Naive thymus-derived CD4-positive, alpha-beta T cell (primary cell): ENCODE measurements around the gene INO80. TPM values are rescaled to one million over a fixed set of nuclear protein-coding genes. Genes with fewer than 3 reads are reported as not detected.
"Not testable (repeated sequence)": the region's sequence is repeated elsewhere in the genome, so short reads cannot be mapped to it uniquely, and the experiment has no call there.

Source experiments
- ATAC-seq: fragments of 150-1000 bp; cut with Tn5 transposase; 2 replicates; pipeline ENCODE4 v1.10.0; 2021; ENCODE audit warnings: mild to moderate bottlenecking, moderate library complexity
- CTCF ChIA-PET: fragments of 350-600 bp; sonication (Branson Sonifier 250); formaldehyde crosslinking; loops from one replicate; lab custom pipeline; 2021; ENCODE audit warnings: antibody characterized with exemption; lab: Charles Lee
- POLR2A ChIA-PET: fragments of 350-600 bp; sonication (Branson Sonifier 250); formaldehyde crosslinking; loops from one replicate; lab custom pipeline; 2021; ENCODE audit warnings: antibody characterized with exemption, inconsistent platforms; lab: Charles Lee
- DNase-seq, 9 donors: peaks; one replicate each; pipeline versions ENCODE4 v3.0.0 to v3.0.0-alpha.2; 2020 to 2022; ENCODE audit warnings: mixed read lengths in 1 of 9
- H3K27ac ChIP-seq: one replicate; pipeline ENCODE4 v1.7.0; 2013; ENCODE audit warnings: mild to moderate bottlenecking, low read depth, low read length, moderate library complexity
- H3K27me3 ChIP-seq, 2 donors: one replicate each; pipeline ENCODE4 v1.7.0; 2013; ENCODE audit warnings: low read length in 2 of 2, mild to moderate bottlenecking in 2 of 2, moderate library complexity in 2 of 2; ENCODE audit not compliant: control insufficient read depth in 2 of 2, insufficient read depth in 2 of 2
- H3K36me3 ChIP-seq, 3 experiments: 1 replicate in 2 of 3; 2 replicates in 1 of 3; pipeline ENCODE4 v1.7.0; 2013; ENCODE audit warnings: low read length in 3 of 3, mild to moderate bottlenecking in 3 of 3, moderate library complexity in 1 of 3; ENCODE audit not compliant: insufficient read depth in 3 of 3, control insufficient read depth in 2 of 3
- H3K4me1 ChIP-seq, 2 donors: one replicate each; pipeline ENCODE4 v1.7.0; 2013; ENCODE audit warnings: low read length in 2 of 2, mild to moderate bottlenecking in 2 of 2, moderate library complexity in 1 of 2; ENCODE audit not compliant: control insufficient read depth in 2 of 2, insufficient read depth in 2 of 2
- H3K4me3 ChIP-seq: 2 replicates; pipeline ENCODE4 v1.7.0; 2013; ENCODE audit warnings: mild to moderate bottlenecking, low read length
- H3K9me3 ChIP-seq, 3 experiments: 1 replicate in 2 of 3; 2 replicates in 1 of 3; pipeline ENCODE4 v1.7.0; 2013; ENCODE audit warnings: low read length in 3 of 3; ENCODE audit not compliant: control insufficient read depth in 2 of 3
- H3K27ac Mint-ChIP-seq, 9 donors: one replicate each; pipeline ENCODE4 v1.8.0; 2020 to 2022; ENCODE audit warnings: mixed read lengths in 9 of 9, mild to moderate bottlenecking in 8 of 9, moderate library complexity in 5 of 9, inconsistent platforms in 2 of 9
- H3K27me3 Mint-ChIP-seq, 5 donors: one replicate each; pipeline ENCODE4 v1.8.0; 2021 to 2022; ENCODE audit warnings: mixed read lengths in 5 of 5, mild to moderate bottlenecking in 1 of 5
- H3K36me3 Mint-ChIP-seq, 5 donors: one replicate each; pipeline ENCODE4 v1.8.0; 2020 to 2022; ENCODE audit warnings: mixed read lengths in 5 of 5, mild to moderate bottlenecking in 3 of 5, inconsistent platforms in 1 of 5
- H3K4me1 Mint-ChIP-seq, 7 donors: one replicate each; pipeline ENCODE4 v1.8.0; 2020 to 2022; ENCODE audit warnings: mixed read lengths in 7 of 7, mild to moderate bottlenecking in 3 of 7, inconsistent platforms in 1 of 7
- H3K4me3 Mint-ChIP-seq, 10 donors: one replicate each; pipeline ENCODE4 v1.8.0; 2020 to 2022; ENCODE audit warnings: mild to moderate bottlenecking in 10 of 10, mixed read lengths in 10 of 10, moderate library complexity in 6 of 10, inconsistent platforms in 2 of 10
- H3K9me3 Mint-ChIP-seq, 11 donors: one replicate each; pipeline ENCODE4 v1.8.0; 2020 to 2022; ENCODE audit warnings: mixed read lengths in 11 of 11, mild to moderate bottlenecking in 4 of 11, inconsistent platforms in 1 of 11, moderate library complexity in 1 of 11
- intact Hi-C, 2 donors: fragments of 100-400 bp; cut with micrococcal nuclease; formaldehyde crosslinking; loops; one replicate each; pipeline ENCODE4 v1.15.1; 2023
- polyA plus RNA-seq, 2 donors: library from polyadenylated mRNA; unstranded; fragments of 300-500 nt; fragmentation: Illumina TruSeq; gene quantifications; one replicate each; pipeline ENCODE4 v1.2.3, GENCODE V29; 2021
- total RNA-seq, 6 experiments: library from RNA in 5 of 6; stranded (reverse) in 5 of 6; gene quantifications; 1 replicate in 5 of 6; 2 replicates in 1 of 6; pipeline ENCODE4 v1.2.3 and lab custom pipeline; 2021 to 2026

The INO80 gene
- total and polyA plus RNA-seq, 7 experiments from 2014 or later: 3.8 to 36.5 (median 30.7) TPM

- ATAC-seq (no peak), DNase-seq (no peak)
- peak overlapping the region in 3 of 10 donors; percentile 4 to 29 (median 8) for H3K4me3 Mint-ChIP-seq
- POLR2A ChIA-PET: interaction anchor here (0.6 to 1.4 kb wide), 2 partner anchors 14 to 43 kb away, joined by 3 to 6 read pairs; no protein-coding TSS in a partner anchor
- peaks cover 0 to 8% (median 0%) of the 10 kb centered on the region in 5 donors for H3K36me3 Mint-ChIP-seq
- intact Hi-C loops: no loop called here
- Histone ChIP-seq H3K36me3 (no peaks in the 10 kb centered on the region), H3K9me3 (no peaks in the 10 kb centered on the region), H3K27ac (no peak overlapping the region), H3K4me3 (no peak overlapping the region), H3K4me1 (peaks cover 10 to 14% of the 10 kb centered on the region in 2 donors), H3K27me3 (no peaks in the 10 kb centered on the region)
- H3K9me3 Mint-ChIP-seq: peaks cover 0 to 2% (median 0%) of the 10 kb centered on the region in 11 donors
- H3K27ac Mint-ChIP-seq: peak overlapping the region in 2 of 9 donors; percentile 37 to 68
- CTCF ChIA-PET: no interaction called here
- no peaks in the 10 kb centered on the region for H3K27me3 Mint-ChIP-seq
- H3K4me1 Mint-ChIP-seq: peaks cover 12 to 40% (median 15%) of the 10 kb centered on the region in 7 donors
These were observed 159.5 kb downstream of the INO80 start for GRCh38 chr15:40956541-40956982.

- no peaks in the 10 kb centered on the region for H3K27me3 ChIP-seq
- intact Hi-C loops: no loop called here
- H3K9me3 ChIP-seq: no peaks in the 10 kb centered on the region
- H3K4me3 ChIP-seq: no peak overlapping the region
- H3K4me3 Mint-ChIP-seq: peak overlapping the region in 3 of 10 donors; percentile 21 to 64 (median 29)
- DNase-seq (no peak), ATAC-seq (no peak)
- H3K36me3 ChIP-seq: no peaks in the 10 kb centered on the region
- H3K4me1 Mint-ChIP-seq: peaks cover 12 to 42% (median 15%) of the 10 kb centered on the region in 7 donors
- ChIA-PET POLR2A (interaction anchor here (0.6 to 1.4 kb wide), 2 partner anchors 14 to 43 kb away, joined by 3 to 6 read pairs; no protein-coding TSS in a partner anchor), CTCF (no interaction called here)
- no peaks in the 10 kb centered on the region for H3K27me3 Mint-ChIP-seq
- peak overlapping the region in 2 of 9 donors; percentile 37 to 68 for H3K27ac Mint-ChIP-seq
- H3K27ac ChIP-seq: no peak overlapping the region
- H3K4me1 ChIP-seq: peaks cover 10 to 14% of the 10 kb centered on the region in 2 donors
- H3K9me3 Mint-ChIP-seq: peaks cover 0 to 2% (median 0%) of the 10 kb centered on the region in 11 donors
- peaks cover 0 to 8% (median 0%) of the 10 kb centered on the region in 5 donors for H3K36me3 Mint-ChIP-seq
These were observed 160.0 kb downstream of the INO80 start for GRCh38 chr15:40955930-40956540.

GRCh38 chr15:40955141-40955903, 160.8 kb downstream of the INO80 start:
- Histone ChIP-seq H3K27ac (no peak overlapping the region), H3K27me3 (no peaks in the 10 kb centered on the region), H3K9me3 (no peaks in the 10 kb centered on the region), H3K36me3 (no peaks in the 10 kb centered on the region), H3K4me3 (no peak overlapping the region), H3K4me1 (peaks cover 10 to 14% of the 10 kb centered on the region in 2 donors)
- H3K27me3 Mint-ChIP-seq: no peaks in the 10 kb centered on the region
- H3K27ac Mint-ChIP-seq: no peak overlapping the region
- CTCF ChIA-PET: interaction anchor here (0.6 kb wide), 1 partner anchor 73 kb away, joined by 3 read pairs; no protein-coding TSS in a partner anchor
- peak overlapping the region in 4 of 10 donors; percentile 44 to 93 (median 78) for H3K4me3 Mint-ChIP-seq
- intact Hi-C loops: no loop called here
- DNase-seq (no peak), ATAC-seq (no peak)
- H3K4me1 Mint-ChIP-seq: peaks cover 12 to 42% (median 15%) of the 10 kb centered on the region in 7 donors
- peaks cover 0 to 2% (median 0%) of the 10 kb centered on the region in 11 donors for H3K9me3 Mint-ChIP-seq
- POLR2A ChIA-PET: no interaction called here
- H3K36me3 Mint-ChIP-seq: peaks cover 0 to 8% (median 0%) of the 10 kb centered on the region in 5 donors

- H3K27me3 ChIP-seq, ATAC-seq, H3K27me3 Mint-ChIP-seq, H3K36me3 ChIP-seq, H3K27ac ChIP-seq, DNase-seq, H3K36me3 Mint-ChIP-seq, H3K9me3 Mint-ChIP-seq, H3K9me3 ChIP-seq: not testable (repeated sequence)
- CTCF ChIA-PET: interaction anchor here (0.6 to 1.6 kb wide), 3 partner anchors 51 to 72 kb away, joined by 3 to 4 read pairs (median 3); partner anchors contain the start of gene VPS18
- Mint-ChIP-seq H3K27ac (peak overlapping the region in 8 of 9 donors; percentile 22 to 95 (median 74)), H3K4me1 (peaks cover 12 to 34% (median 16%) of the 10 kb centered on the region in 7 donors), H3K4me3 (peak overlapping the region; percentile 87 to 96 (median 94))
- intact Hi-C loops: loop anchor here in 1 of 2 donors (5.0 kb wide), 1 partner anchor 278 kb away; the partner anchor contains the start of genes CHP1 and EXD1
- POLR2A ChIA-PET: interaction anchor here (0.6 to 3.9 kb wide), 2 partner anchors 9 to 12 kb away, joined by 7 to 34 read pairs; no protein-coding TSS in a partner anchor
- H3K4me3 ChIP-seq: peak overlapping the region; percentile 68
- H3K4me1 ChIP-seq: peaks cover 10 to 14% of the 10 kb centered on the region in 2 donors
These were observed 161.8 kb downstream of the INO80 start for GRCh38 chr15:40954158-40954848.

- intact Hi-C loops: loop anchor here (1.0 to 5.0 kb wide), 15 partner anchors 11 to 821 kb away; partner anchors contain the start of genes CHP1 (in 2 of the 2), DNAJC17 (in 2 of the 2), ZFYVE19 (in 2 of the 2) and EXD1 (in 1 of the 2)
- H3K27ac Mint-ChIP-seq: peak overlapping the region in 7 of 9 donors; percentile 63 to 95 (median 86)
- H3K4me3 Mint-ChIP-seq: peak overlapping the region; percentile 87 to 96 (median 94)
- peak overlapping the region; percentile 53 for H3K27ac ChIP-seq
- no peak for DNase-seq
- H3K27me3 ChIP-seq: no peaks in the 10 kb centered on the region
- ATAC-seq: no peak
- H3K9me3 ChIP-seq: no peaks in the 10 kb centered on the region
- peaks cover 9 to 34% (median 19%) of the 10 kb centered on the region in 7 donors for H3K4me1 Mint-ChIP-seq
- peaks cover 0 to 8% (median 0%) of the 10 kb centered on the region in 5 donors for H3K36me3 Mint-ChIP-seq
- H3K36me3 ChIP-seq: no peaks in the 10 kb centered on the region
- H3K27me3 Mint-ChIP-seq: peaks cover 0 to 4% (median 0%) of the 10 kb centered on the region in 5 donors
- peaks cover 10 to 14% of the 10 kb centered on the region in 2 donors for H3K4me1 ChIP-seq
- POLR2A ChIA-PET: interaction anchor here (1.3 to 3.9 kb wide), 2 partner anchors 12 to 28 kb away, joined by 3 to 34 read pairs; no protein-coding TSS in a partner anchor
- H3K9me3 Mint-ChIP-seq: peaks cover 0 to 2% (median 0%) of the 10 kb centered on the region in 11 donors
- H3K4me3 ChIP-seq: peak overlapping the region; percentile 68
- CTCF ChIA-PET: interaction anchor here (1.6 to 2.1 kb wide), 2 partner anchors 12 to 60 kb away, joined by 4 to 10 read pairs; partner anchors contain the start of gene VPS18
These were observed 162.4 kb downstream of the INO80 start for GRCh38 chr15:40953713-40954074.
